SIG-M5 treated with dmso at 0.1 percent for 504 hours (cell line): ENCODE measurements around the gene KLB.
"Not testable (repeated sequence)": the region's sequence is repeated elsewhere in the genome, so short reads cannot be mapped to it uniquely, and the experiment has no call there.

Experiments
- DNase-seq: peaks from one replicate; lab custom pipeline; 2025; ENCODE audit not compliant: unreplicated experiment; lab: John Stamatoyannopoulos, UW

Gene KLB

DNA sequence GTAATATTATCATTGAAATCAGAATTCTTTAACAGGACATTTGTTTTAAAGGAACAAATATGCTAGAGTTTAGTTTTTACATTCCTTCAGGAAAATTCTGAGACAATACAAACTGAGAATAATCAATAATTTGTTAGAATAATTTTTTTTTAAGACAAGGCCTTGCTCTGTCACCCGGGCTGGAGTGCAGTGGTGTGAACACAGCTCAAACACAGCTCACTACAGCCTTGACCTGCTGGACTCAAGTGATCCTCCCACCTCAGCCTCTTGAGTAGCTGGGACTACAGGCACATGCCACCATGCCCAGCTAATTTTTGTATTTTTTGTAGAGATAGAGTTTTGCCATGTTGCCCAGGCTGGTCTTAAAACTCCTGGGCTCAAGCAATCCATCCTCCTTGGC is 18.6 kb downstream of the KLB start:
- DNase-seq: not testable (repeated sequence)

DNA sequence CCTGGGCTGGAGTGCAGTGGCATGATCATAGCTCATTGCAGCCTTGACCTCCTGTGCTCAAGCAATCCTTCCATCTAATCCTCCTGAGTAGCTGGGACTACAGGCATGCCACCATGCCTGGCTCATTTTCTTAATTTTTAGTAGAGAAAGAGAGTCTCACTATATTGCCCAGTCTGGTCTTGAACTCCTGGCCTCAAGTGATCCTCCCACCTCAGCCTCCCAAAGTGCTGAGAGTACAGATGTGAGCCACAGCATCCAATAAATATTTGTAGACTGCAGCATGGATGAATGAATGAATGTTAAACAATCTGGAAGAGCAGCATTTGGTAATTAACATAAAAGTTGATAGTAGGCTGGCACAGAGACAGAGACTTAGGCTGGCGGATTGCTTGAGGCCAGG is 20.0 kb downstream of the KLB start:
- no peak for DNase-seq

DNA sequence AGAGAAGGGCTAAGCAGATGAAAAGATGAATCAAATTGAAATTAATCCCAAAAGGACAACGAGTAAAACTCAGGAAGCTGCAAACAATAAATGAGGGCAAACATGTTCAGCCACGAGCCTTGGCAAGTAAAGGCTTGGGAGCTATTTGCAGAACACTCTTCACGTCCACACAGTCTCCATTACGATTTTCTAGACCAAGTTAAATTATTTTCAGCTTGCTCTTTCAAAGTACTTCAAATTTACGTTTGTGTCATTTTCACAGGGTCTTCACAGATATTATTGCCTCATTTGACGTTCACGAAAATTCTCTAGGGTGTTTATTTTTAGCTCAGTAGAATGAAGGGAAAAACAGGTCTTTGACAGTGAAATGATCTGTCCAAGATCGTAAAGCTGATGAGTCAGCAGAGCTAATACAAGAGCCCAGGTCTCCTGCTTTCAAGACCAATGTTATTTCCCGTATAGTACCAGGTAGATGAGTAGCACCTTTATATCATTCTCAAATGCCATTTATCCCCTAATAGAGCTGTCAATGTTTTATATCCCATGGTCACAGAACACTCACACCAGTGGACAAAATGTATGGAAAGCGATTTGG is 20.9 kb downstream of the KLB start:
- no peak for DNase-seq

DNA sequence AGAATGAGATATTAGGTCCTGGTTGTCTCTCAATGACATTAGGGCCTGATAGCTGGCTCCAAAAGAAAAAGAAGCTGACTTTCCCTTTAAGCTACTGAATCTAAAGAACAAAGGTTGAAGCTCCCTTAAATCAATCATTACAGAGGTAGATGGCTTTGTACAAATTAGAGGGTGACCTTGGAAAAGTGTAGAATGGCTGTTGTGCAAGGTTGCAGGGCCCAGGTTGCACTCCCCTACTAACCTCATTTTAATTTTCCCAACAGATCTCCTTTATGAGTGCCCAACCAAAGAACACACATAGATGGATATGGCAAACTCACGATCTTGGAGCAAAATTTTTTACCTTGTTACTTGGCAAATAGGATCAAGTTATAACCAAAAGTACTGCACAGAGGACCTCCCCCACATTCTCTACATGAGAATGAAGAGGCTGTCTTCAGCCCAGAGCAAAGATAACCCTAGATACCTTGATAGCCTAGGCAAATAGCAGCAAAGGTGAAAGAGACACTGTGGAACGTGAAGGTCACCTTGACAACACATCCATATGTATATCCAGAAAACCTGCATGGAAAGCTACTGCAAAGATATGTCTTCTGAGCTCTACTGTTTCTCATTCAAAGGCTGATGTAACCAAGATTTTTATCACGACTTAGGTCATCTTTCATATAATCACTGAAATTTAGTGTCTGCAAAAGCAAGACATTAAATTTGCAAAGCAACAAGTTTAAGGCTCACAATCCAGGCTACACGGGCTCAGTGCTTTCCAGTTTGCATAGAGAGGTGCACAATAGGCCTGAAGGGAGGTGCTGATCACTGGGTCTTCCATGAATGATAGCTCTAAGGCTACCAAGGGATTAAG is 23.0 kb downstream of the KLB start:
- DNase-seq: no peak

DNA sequence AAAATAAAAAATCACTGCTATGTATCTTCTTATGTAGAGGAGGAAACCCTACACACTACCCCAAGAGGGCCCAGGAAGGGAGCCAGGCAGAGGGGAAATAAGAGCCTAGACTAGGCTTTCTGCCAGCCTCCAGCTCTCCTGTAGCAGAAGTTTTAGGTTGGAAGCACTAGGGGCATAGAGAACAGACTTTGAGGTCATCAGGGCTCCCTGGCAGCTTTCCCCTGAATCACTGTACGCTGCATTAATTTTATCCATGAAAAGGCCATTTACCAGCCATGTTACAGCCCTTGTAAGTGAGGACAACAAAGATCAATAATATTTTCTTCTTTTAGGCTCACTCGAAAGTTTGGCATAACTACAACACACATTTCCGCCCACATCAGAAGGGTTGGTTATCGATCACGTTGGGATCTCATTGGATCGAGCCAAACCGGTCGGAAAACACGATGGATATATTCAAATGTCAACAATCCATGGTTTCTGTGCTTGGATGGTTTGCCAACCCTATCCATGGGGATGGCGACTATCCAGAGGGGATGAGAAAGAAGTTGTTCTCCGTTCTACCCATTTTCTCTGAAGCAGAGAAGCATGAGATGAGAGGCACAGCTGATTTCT is 27.3 kb downstream of the KLB start:
- no peak for DNase-seq

DNA sequence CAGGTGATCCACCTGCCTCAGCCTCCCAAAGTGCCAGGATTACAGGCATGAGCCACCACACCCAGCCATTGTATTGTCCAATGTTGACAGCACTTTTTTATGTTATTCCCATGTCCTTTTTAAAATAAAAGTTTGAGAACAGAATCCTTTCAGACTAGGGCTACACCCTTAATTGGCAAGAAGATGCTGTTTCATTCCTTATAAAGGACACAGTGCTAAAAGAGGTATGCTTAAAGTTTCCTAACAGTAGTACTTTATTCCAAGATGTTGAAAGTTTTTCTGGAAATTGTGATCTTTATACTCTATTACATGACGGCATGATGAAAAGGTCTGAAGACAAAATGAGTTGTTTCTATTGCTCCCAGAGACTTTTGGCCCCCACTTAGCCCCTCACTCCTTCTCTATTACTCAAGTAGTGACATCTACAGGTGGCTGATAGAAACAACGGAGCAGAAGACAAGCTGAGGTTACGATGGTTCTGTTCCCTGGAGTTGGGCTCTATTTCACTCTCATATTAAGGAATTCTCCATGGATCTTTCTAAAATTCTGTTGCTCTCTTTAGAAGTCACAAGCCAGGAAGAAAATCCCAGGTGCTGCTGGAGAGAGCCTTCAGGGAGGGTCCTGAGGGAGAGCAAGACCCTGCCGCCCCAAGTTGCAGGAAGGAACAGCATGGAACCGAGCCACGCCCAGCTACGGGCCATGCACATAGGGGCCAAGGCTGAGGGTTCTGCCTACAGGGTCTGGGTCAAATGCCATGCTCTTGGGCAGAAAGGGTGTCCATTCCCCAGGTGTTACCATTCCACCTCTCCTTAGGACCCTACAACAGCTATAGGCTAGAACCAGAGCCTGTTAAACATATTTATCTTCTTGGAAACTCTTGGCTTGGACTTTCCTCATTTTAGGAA is 29.2 kb downstream of the KLB start:
- no peak for DNase-seq

DNA sequence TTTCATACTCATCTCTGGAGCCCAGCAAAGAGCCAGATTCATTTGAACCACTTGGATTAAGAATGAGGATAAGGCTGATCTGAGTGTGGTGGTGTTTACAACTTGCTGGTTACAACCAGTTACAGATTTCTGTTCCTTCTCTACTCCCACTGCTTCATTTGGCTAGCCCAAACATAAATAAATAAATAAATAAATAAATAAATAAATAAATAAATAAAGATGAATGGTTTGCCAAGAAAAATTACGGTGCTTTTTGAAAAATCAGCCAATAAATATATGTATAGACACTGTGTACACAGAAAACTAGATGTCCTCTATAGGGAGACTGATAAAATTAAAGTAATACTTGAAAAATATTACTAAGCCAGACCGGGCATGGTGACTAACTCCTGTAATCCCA is 34.9 kb downstream of the KLB start:
- no peak for DNase-seq

DNA sequence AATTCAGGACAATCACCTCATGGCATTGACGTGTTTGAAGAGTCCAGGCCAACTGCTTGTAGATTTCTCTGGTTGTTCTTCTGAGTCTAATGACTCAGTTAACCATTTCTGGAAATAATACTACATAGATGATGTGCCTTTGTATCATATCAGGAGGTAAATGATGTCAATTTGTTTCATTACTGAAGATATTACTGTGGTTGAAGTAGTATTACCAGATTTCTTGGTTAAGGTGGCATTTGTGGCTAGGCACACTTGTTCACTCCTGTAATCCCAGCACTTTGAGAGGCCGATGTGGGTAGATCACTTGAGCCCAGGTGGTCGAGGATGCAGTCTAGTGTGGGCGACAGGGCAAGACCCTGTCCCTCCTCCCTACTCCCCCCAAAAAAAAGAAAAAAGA is 36.3 kb downstream of the KLB start:
- DNase-seq: no peak

DNA sequence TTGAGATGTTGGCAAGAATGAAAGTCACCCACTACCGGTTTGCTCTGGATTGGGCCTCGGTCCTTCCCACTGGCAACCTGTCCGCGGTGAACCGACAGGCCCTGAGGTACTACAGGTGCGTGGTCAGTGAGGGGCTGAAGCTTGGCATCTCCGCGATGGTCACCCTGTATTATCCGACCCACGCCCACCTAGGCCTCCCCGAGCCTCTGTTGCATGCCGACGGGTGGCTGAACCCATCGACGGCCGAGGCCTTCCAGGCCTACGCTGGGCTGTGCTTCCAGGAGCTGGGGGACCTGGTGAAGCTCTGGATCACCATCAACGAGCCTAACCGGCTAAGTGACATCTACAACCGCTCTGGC is 39.7 kb downstream of the KLB start:
- no peak for DNase-seq

DNA sequence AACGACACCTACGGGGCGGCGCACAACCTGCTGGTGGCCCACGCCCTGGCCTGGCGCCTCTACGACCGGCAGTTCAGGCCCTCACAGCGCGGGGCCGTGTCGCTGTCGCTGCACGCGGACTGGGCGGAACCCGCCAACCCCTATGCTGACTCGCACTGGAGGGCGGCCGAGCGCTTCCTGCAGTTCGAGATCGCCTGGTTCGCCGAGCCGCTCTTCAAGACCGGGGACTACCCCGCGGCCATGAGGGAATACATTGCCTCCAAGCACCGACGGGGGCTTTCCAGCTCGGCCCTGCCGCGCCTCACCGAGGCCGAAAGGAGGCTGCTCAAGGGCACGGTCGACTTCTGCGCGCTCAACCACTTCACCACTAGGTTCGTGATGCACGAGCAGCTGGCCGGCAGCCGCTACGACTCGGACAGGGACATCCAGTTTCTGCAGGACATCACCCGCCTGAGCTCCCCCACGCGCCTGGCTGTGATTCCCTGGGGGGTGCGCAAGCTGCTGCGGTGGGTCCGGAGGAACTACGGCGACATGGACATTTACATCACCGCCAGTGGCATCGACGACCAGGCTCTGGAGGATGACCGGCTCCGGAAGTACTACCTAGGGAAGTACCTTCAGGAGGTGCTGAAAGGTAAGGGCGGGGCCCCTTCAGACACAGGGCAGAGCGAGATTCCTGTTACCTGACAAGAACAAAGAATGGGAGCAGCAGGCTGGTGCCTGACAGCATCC is 40.3 kb downstream of the KLB start:
- DNase-seq: no peak

DNA sequence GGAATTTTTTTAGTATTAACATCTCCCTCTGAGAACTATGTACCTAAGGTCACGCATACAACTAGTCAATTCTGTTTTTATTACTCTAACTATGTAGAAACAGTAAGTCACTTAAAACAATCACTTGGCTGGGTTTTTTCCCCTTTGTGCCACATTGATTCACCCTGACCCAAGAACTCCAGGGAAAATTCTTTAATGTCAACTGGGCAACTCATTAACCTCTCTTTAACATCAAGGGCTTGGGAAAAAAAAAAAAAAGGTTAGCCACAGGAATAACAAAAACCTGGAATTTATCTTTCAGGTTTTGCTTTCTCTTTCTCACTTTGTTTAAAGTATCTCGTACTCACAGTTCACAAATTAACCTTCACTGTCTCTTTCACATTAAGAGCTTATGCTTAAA is 43.9 kb downstream of the KLB start:
- DNase-seq: no peak

DNA sequence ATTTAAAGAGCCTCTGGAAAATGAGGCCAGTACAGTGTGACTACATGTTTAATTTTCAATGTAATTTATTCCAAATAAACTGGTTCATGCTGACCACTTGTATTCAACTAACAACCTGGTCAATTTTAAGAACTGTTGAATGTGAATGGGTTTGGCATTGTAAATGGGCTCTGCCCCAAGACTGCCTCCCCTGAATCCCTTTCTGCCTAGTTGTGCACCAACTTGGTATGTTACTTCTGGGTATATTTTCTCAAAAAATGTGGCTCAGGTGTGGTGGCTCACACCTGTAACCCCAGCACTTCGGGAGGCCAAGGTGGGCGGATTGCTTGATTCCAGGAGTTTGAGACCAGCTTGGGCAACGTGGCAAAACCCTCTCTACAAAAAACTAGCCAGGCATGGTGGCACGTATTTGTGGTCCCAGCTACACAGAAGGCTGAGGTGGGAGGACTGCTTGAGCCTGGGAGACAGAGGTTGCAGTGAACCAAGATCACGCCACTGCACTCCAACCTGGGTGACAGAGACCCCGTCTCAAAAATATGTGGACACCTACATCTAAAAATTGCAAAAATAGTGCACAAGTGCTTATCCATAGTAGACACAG is 44.8 kb downstream of the KLB start:
- no peak for DNase-seq

DNA sequence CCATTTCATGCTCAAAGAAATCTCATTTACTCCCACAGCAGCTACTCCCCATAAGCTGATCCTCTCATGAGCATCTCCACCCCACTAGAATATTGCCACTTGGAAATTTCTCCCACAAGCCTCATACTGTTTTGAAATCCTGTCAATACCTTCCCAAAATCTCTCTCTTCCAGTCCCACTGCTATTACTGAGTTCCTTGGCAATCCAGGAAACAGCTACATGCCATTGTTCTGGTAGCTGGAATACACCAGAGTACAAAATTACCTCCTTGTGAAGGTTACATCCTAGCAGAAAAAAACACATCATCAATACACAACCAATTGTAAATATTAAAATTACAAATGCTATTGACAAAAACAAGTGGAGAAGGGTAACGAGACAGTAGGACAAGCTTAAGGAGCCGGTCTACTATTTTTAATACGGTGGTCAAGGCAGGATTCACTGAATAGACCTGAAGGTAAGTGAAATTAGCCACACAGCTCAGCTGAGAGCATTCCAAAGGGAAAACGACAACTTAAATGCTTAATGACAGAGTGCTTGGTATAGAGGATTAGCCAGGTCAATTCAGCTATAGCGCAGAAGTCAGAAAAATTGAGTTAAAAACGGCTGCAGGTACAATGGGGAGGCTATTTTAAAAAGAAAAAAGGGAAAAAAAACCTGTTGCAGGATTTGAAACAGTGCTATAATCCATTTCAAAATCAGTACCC is 45.6 kb downstream of the KLB start:
- no peak for DNase-seq

DNA sequence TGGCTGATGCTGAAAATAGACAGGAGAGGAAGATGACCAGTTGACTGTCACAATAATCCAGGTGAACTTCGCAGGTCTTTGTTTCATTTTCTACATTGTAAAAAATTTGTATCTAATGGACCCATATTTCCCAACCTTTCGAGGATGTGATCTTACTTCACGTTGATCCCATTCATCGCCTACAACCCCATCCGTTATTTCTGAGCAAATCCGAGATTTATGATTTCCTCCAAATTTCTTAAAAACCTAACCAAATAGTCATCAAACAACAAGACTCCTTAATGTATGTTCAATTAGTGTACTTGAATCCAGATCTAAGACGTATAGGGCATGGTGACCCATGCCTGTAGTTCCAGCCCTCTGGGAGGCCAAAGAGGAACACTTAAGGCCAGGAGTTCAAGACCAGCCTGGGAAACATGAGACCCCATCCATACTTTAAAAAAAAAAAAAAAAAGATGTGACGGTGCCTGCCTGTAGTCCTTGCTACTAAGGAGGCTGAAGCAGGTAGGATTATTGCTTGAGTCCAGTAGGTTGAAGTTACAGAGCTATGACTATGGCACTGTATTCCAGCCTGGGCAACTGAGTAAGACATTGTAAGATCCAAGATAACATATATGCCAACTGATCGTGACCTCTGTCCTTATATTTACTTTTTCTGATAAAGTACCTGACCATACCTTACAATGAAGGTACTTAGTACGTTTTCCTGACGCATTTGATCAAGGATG is 46.3 kb downstream of the KLB start:
- no peak for DNase-seq

DNA sequence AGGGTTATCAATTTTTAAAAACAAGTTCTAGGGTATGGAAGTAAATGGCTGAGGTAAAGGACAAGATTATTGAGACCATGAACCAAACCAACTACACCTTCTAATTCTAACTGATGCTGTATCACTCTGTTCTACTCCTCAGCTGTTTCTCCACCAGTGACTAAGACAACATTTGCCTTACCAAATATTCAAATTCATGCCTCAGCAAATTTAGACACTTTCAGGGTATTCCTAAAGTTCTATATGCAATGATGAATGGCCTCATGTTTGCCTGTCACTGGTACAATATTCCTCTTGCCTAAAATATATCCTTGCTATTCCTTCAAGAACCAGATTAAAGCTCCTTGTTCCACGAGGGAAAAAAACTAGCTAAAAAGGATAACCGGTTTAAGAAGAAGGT is 47.0 kb downstream of the KLB start:
- DNase-seq: no peak

DNA sequence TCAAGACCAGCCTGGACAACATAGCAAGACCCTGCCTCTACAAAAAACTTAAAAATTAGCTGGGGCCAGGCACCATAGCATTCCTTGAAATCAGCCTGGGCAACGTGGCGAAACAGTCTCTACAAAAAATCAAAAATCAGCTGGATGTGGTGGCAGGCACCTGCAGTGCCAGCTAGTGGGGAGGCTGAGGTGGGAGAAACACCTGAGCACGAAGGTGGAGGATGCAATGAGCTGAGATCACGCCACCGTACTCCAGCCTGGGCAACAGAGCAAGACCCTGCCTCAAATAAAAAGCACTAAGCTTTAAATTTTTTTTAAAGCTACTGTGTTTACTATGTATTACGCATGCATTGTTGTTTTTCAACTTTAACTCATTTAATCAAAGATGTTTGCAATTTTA is 48.8 kb downstream of the KLB start:
- DNase-seq: no peak

DNA sequence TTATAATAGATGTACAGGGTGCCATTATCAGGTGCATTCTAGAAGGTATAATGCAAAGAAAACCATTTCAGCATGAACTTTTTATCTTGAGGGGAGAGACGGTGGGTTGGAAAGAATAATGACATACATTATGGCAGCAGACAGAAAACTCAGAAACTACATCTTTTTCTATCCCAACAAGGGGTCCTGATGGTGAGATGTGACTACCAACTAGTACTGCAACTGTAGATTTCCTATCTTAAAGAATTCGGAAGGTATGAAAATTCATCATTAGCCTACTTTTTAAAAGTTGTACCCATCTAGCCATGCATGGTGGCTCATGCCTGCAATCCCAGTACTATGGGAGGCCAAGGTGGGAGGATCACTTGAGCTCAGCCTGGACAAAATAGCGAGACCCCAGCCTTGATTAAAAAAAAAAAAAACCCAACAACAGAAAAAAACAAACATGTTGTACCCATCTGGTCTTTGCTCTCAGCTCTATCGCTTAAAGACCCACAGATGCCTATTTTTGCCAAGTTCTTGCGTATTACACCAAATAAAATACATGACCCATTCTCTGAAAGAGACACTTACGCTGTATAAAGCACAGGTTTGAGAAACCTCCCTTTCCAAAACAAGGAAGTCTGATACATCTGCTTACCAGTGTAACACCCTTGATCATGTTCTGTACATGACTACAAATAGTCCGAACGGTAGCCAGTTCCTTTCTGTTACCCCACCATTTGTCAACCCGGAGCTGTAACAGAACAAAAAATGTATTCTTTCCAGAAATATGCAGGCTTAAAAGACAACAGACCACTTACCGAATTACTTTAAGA is 50.4 kb downstream of the KLB start:
- DNase-seq: no peak

DNA sequence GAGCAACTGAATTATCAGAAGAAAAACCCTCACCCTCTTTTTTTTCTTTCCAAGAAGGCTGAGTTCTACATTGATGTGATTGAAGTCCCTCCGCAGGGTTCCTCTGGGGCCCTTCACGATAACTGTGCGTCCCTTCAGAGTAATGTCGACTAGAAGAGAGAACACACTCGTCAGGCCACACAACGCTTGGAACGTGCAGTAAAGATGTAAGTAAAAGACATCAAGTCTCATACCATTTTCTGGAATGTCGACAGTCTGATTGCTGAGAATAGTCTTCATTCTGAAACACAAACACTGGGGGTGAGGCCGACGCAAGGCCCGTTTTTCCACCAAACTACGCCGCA is 51.4 kb downstream of the KLB start:
- DNase-seq: not testable (repeated sequence)
